Loucy (cell line): Measurements from ENCODE around the gene B4GALNT4.

Experiments
- CTCF ChIP-seq: fragments of 200-600 bp; sonication (generic); conservative IDR thresholded peaks from 2 replicates; pipeline ENCODE4 v1.5.1; 2014; ENCODE audit warnings: mild to moderate bottlenecking, antibody characterized with exemption, low read length
- EZH2phosphoT487 ChIP-seq: fragments of 200-600 bp; IDR thresholded peaks from 2 replicates; pipeline ENCODE4 v1.6.1; 2018; ENCODE audit warnings: antibody characterized with exemption, mild to moderate bottlenecking, moderate library complexity, borderline replicate concordance

GRCh38 chr11:376531-377173, 7.4 kb downstream of the B4GALNT4 start:
- no peak for TF ChIP-seq CTCF
- no peak for TF ChIP-seq EZH2phosphoT487
